Immature natural killer cell (primary cell): ENCODE measurements around the gene HLCS. TPM values are rescaled to one million over a fixed set of nuclear protein-coding genes. Genes with fewer than 3 reads are reported as not detected.

Experiments used
- DNase-seq, 3 donors: peaks; one replicate each; pipeline ENCODE4 v3.0.0; 2022; ENCODE audit warnings: mixed read lengths in 1 of 3
- H3K27ac Mint-ChIP-seq, 6 donors: one replicate each; pipeline ENCODE4 v1.8.0; 2020; ENCODE audit warnings: mixed read lengths in 6 of 6, mild to moderate bottlenecking in 5 of 6, inconsistent platforms in 4 of 6, moderate library complexity in 3 of 6
- H3K27me3 Mint-ChIP-seq, 3 donors: one replicate each; pipeline ENCODE4 v1.8.0; 2020 to 2021; ENCODE audit warnings: low read depth in 3 of 3, mild to moderate bottlenecking in 3 of 3, mixed read lengths in 3 of 3, moderate library complexity in 3 of 3, inconsistent platforms in 1 of 3
- H3K36me3 Mint-ChIP-seq, 3 donors: one replicate each; pipeline ENCODE4 v1.8.0; 2020; ENCODE audit warnings: mixed read lengths in 3 of 3, inconsistent platforms in 2 of 3, mild to moderate bottlenecking in 2 of 3
- H3K4me1 Mint-ChIP-seq, 2 donors: one replicate each; pipeline ENCODE4 v1.8.0; 2020; ENCODE audit warnings: inconsistent platforms in 2 of 2, mild to moderate bottlenecking in 2 of 2, mixed read lengths in 2 of 2, moderate library complexity in 1 of 2
- H3K4me3 Mint-ChIP-seq, 5 donors: one replicate each; pipeline ENCODE4 v1.8.0; 2020; ENCODE audit warnings: mild to moderate bottlenecking in 5 of 5, mixed read lengths in 5 of 5, inconsistent platforms in 3 of 5, moderate library complexity in 3 of 5
- H3K9me3 Mint-ChIP-seq, 6 donors: one replicate each; pipeline ENCODE4 v1.8.0; 2020; ENCODE audit warnings: mild to moderate bottlenecking in 6 of 6, mixed read lengths in 6 of 6, inconsistent platforms in 4 of 6, moderate library complexity in 3 of 6
- polyA plus RNA-seq, 3 donors: library from polyadenylated mRNA; unstranded; fragments of 300-500 nt; fragmentation: Illumina TruSeq; gene quantifications; one replicate each; pipeline ENCODE4 v1.2.3, GENCODE V29; 2021

HLCS gene
- polyA plus RNA-seq, 3 donors from 2014 or later, result 12.6 to 15.7 (median 15.5) TPM

GRCh38 chr21:36847189-36847588 is 119.3 kb downstream of the HLCS start:
- Mint-ChIP-seq H3K4me3 (no peak overlapping the region), H3K27ac (no peak overlapping the region), H3K4me1 (peaks cover 5 to 7% of the 10 kb centered on the region in 2 donors), H3K9me3 (no peaks in the 10 kb centered on the region), H3K27me3 (peaks cover 0 to 1% (median 0%) of the 10 kb centered on the region in 3 donors), H3K36me3 (peaks cover 0 to under 1% (median 0%) of the 10 kb centered on the region in 3 donors)
- DNase-seq, result no peak

GRCh38 chr21:36846631-36847030 is 119.8 kb downstream of the HLCS start:
- Mint-ChIP-seq H3K27ac (no peak overlapping the region), H3K4me3 (no peak overlapping the region), H3K27me3 (peaks cover 0 to 1% (median 0%) of the 10 kb centered on the region in 3 donors), H3K36me3 (peaks cover 0 to 4% (median 0%) of the 10 kb centered on the region in 3 donors), H3K4me1 (peaks cover 5 to 7% of the 10 kb centered on the region in 2 donors), H3K9me3 (no peaks in the 10 kb centered on the region)
- no peak for DNase-seq

GRCh38 chr21:36845790-36846189 is 120.7 kb downstream of the HLCS start:
- Mint-ChIP-seq H3K4me1 (peaks cover 5 to 7% of the 10 kb centered on the region in 2 donors), H3K27me3 (peaks cover 0 to 1% (median 0%) of the 10 kb centered on the region in 3 donors), H3K36me3 (peaks cover 0 to 4% (median 0%) of the 10 kb centered on the region in 3 donors), H3K9me3 (no peaks in the 10 kb centered on the region), H3K4me3 (no peak overlapping the region), H3K27ac (no peak overlapping the region)
- no peak for DNase-seq

DNA sequence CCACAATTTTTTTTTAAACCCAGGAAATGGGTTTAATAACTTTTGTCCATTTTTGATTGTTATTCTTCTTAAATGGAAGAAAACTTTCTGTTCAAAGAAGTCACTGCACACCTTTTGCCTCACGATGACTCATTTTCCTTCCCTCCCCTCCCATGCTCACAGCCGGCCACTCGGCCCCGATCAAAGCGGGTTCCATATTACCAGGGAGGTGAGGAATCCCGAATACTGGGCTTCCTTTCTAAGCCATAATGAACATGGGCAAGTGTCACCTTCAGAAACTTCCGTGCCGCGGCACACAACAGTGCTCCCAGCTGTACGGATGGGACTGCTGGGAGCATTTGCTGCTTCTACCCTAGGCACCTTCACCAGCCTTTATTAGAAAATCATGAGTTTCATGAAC is 121.4 kb downstream of the HLCS start:
- no peak for DNase-seq
- no peak overlapping the region for H3K27ac Mint-ChIP-seq
- peaks cover 5 to 7% of the 10 kb centered on the region in 2 donors for H3K4me1 Mint-ChIP-seq
- peaks cover 0 to 4% (median 0%) of the 10 kb centered on the region in 3 donors for H3K36me3 Mint-ChIP-seq
- no peak overlapping the region for H3K4me3 Mint-ChIP-seq
- H3K9me3 Mint-ChIP-seq, result no peaks in the 10 kb centered on the region
- H3K27me3 Mint-ChIP-seq, result peaks cover 0 to 1% (median 0%) of the 10 kb centered on the region in 3 donors

DNA sequence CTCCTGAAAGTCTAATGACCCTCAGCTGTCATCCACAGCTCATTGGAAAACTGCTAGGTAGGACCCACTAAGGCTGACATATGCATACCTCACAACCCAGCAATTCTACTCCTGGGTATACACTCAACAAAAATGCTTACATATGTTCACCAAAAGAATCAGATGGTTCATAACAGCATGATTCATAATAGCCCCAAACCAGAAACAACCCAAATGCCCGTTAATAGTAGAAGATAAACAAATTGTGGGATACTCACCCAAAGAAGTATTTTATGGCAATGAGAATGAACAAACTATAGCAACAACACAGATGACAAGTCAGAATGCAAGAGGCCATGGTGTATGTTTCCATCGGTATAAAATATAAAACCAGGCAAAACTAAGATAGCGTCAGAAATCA is 124.6 kb downstream of the HLCS start:
- Mint-ChIP-seq H3K27ac (no peak overlapping the region), H3K36me3 (peaks cover 0 to 10% (median 0%) of the 10 kb centered on the region in 3 donors), H3K4me3 (no peak overlapping the region), H3K9me3 (no peaks in the 10 kb centered on the region), H3K27me3 (peaks cover 0 to 3% (median 2%) of the 10 kb centered on the region in 3 donors), H3K4me1 (peaks cover 5 to 7% of the 10 kb centered on the region in 2 donors)
- no peak for DNase-seq

DNA sequence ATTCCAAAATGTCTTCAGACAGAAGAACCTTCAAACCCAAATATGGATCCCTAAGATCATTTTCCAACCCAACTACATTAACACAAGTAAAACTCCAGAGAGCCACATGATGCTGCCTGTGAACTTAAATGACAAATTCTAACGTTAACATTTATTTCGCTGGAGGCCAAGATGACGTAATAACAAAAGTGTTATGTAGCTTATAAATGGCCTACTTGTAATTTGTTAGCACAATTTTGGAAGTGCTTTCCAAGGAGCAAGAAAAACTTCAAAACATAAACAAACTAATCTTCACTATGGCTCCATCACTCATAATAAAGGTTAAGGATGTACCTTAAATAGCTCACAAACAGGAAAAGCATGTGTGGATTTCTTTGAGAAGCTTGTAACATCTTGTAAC is 126.7 kb downstream of the HLCS start:
- Mint-ChIP-seq H3K27ac (no peak overlapping the region), H3K27me3 (peaks cover 0 to 3% (median 2%) of the 10 kb centered on the region in 3 donors), H3K36me3 (peaks cover 0 to 10% (median 0%) of the 10 kb centered on the region in 3 donors), H3K4me1 (peaks cover 3% of the 10 kb centered on the region in 2 donors), H3K4me3 (no peak overlapping the region), H3K9me3 (no peaks in the 10 kb centered on the region)
- DNase-seq, result no peak

DNA sequence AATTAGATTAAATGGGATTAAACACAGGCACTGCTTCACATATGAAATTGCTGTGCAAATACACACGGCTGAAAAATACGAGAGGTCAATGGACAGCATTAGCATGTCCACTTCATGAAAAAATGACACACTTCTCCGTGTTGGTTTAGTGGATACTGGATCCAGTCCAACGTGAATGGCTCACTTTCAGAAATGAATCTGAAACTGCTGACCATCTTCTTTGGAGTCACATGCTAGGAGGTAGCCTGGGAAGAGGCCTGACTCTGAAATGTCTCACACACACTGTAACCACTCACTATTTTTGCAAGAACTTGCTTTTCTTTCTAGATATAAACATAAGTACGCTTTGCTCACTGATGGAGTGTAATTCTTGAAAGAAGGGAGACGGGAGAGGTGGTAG is 127.3 kb downstream of the HLCS start:
- Mint-ChIP-seq H3K27ac (no peak overlapping the region), H3K4me3 (no peak overlapping the region), H3K9me3 (no peaks in the 10 kb centered on the region), H3K36me3 (peaks cover 0 to 11% (median 0%) of the 10 kb centered on the region in 3 donors), H3K27me3 (peaks cover 0 to 3% (median 2%) of the 10 kb centered on the region in 3 donors), H3K4me1 (no peaks in the 10 kb centered on the region)
- no peak for DNase-seq

GRCh38 chr21:36835383-36835795 is 131.1 kb downstream of the HLCS start:
- peaks cover 0 to 2% (median 1%) of the 10 kb centered on the region in 3 donors for H3K27me3 Mint-ChIP-seq
- no peak overlapping the region for H3K27ac Mint-ChIP-seq

GRCh38 chr21:36834192-36834591 is 132.3 kb downstream of the HLCS start:
- H3K27ac Mint-ChIP-seq, result no peak overlapping the region
- peaks cover 0 to under 1% (median 0%) of the 10 kb centered on the region in 3 donors for H3K27me3 Mint-ChIP-seq
- no peak for DNase-seq
- H3K4me1 Mint-ChIP-seq, result no peaks in the 10 kb centered on the region
- H3K9me3 Mint-ChIP-seq, result no peaks in the 10 kb centered on the region
- H3K36me3 Mint-ChIP-seq, result peaks cover 0 to 14% (median 6%) of the 10 kb centered on the region in 3 donors
- H3K4me3 Mint-ChIP-seq, result no peak overlapping the region

More at GRCh38 chr21:36835383-36835795, 131.1 kb downstream of the HLCS start:
- H3K4me1 Mint-ChIP-seq, result no peaks in the 10 kb centered on the region
- DNase-seq, result no peak
- H3K9me3 Mint-ChIP-seq, result no peaks in the 10 kb centered on the region
- peaks cover 0 to 14% (median 6%) of the 10 kb centered on the region in 3 donors for H3K36me3 Mint-ChIP-seq
- H3K4me3 Mint-ChIP-seq, result no peak overlapping the region

DNA sequence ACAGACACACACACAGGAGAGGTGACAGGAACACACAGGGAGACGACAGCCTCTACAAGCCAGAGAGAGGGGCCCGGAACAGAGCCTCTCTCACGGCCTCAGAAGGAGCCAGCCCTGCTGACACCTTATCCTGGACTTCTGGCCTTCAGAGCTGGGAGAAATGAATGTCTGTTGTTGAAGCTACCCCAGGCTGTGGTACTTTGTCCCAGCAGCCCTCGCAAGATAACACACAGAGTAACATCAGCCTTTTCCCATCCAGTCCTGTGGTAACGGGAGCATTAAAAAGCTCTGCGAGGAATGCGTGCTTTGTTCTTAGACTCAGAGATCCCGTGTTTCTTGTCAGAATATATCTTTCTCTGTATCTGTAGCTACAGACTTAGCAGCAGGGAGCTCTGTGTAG is 136.4 kb downstream of the HLCS start:
- H3K4me3 Mint-ChIP-seq, result no peak overlapping the region
- DNase-seq, result no peak
- H3K36me3 Mint-ChIP-seq, result peaks cover 0 to 14% (median 6%) of the 10 kb centered on the region in 3 donors
- H3K27ac Mint-ChIP-seq, result no peak overlapping the region
- no peaks in the 10 kb centered on the region for H3K9me3 Mint-ChIP-seq
- H3K4me1 Mint-ChIP-seq, result no peaks in the 10 kb centered on the region
- no peaks in the 10 kb centered on the region for H3K27me3 Mint-ChIP-seq

DNA sequence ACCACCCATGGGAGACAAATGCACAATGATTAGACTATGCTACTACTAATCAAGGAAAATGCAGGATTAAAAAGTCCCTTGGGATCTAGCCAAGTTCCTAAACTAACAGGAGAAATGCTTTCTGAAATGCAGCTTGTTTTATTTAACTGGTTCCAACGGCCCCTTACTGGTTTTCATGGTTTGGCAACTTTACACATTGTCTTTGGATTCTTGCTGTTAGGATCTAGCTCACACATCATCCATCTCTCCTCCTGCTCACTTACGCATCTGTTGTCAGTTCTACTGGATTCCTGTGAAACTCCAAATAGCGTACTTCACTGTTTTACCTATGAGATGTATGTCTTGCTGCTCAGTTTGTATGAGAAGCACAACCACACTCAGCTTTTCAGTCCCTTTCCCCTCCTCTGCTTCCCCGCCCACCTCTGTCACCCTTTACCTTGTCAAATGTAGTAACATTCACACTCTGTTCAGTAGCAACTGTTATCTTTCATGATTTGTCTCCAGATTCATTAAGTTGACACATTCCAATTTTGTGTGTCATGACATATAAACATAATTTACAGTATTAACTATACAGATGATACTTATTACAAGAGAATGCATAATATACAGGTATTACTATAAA is 137.5 kb downstream of the HLCS start:
- DNase-seq, result no peak
- peaks cover 10 to 19% (median 12%) of the 10 kb centered on the region in 3 donors for H3K36me3 Mint-ChIP-seq
- no peak overlapping the region for H3K4me3 Mint-ChIP-seq
- H3K9me3 Mint-ChIP-seq, result no peaks in the 10 kb centered on the region
- no peaks in the 10 kb centered on the region for H3K4me1 Mint-ChIP-seq
- H3K27ac Mint-ChIP-seq, result no peak overlapping the region
- H3K27me3 Mint-ChIP-seq, result peaks cover 0 to 2% (median 0%) of the 10 kb centered on the region in 3 donors

- peaks cover 6 to 13% (median 10%) of the 10 kb centered on the region in 3 donors for H3K36me3 Mint-ChIP-seq
- no peaks in the 10 kb centered on the region for H3K9me3 Mint-ChIP-seq
Measured at GRCh38 chr21:36828208-36828607, 138.3 kb downstream of the HLCS start.

DNA sequence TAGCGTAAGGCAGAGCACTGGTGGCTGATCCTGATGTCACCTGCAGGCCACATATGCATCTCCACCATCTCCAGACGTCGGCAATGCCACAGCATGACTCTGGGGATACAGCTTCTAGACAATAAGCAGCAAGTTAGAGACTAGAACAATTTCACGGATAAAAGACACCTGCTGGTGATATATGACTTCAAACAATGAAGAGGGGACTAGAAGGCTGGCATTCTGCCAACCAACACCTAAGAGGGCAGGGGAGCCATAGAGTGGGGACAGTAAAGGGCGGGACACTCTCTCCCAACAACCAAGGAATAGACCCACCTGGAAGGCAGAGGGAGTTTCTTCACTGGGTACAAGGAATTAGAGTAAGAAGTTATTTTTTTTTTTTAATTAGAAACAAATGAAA is 140.8 kb downstream of the HLCS start:
- H3K4me3 Mint-ChIP-seq, result no peak overlapping the region
- H3K9me3 Mint-ChIP-seq, result no peaks in the 10 kb centered on the region
- no peak overlapping the region for H3K27ac Mint-ChIP-seq
- H3K36me3 Mint-ChIP-seq, result peaks cover 9 to 19% (median 13%) of the 10 kb centered on the region in 3 donors
- H3K27me3 Mint-ChIP-seq, result peaks cover 0 to 2% (median 0%) of the 10 kb centered on the region in 3 donors
- no peaks in the 10 kb centered on the region for H3K4me1 Mint-ChIP-seq
- DNase-seq, result no peak

More at GRCh38 chr21:36828208-36828607, 138.3 kb downstream of the HLCS start:
- H3K27ac Mint-ChIP-seq, result no peak overlapping the region
- H3K4me3 Mint-ChIP-seq, result no peak overlapping the region
- no peak for DNase-seq
- H3K4me1 Mint-ChIP-seq, result no peaks in the 10 kb centered on the region
- H3K27me3 Mint-ChIP-seq, result peaks cover 0 to 2% (median 0%) of the 10 kb centered on the region in 3 donors

GRCh38 chr21:36821032-36821299 is 145.5 kb downstream of the HLCS start:
- Mint-ChIP-seq H3K36me3 (peaks cover 8 to 22% (median 9%) of the 10 kb centered on the region in 3 donors), H3K4me3 (no peak overlapping the region), H3K27me3 (peaks cover 0 to 2% (median 0%) of the 10 kb centered on the region in 3 donors), H3K4me1 (no peaks in the 10 kb centered on the region), H3K9me3 (no peaks in the 10 kb centered on the region), H3K27ac (no peak overlapping the region)
- no peak for DNase-seq
